ENCODE results near the gene IQGAP2. TPM values are rescaled to one million over a fixed set of nuclear protein-coding genes. Genes with fewer than 3 reads are reported as not detected.

The IQGAP2 gene
- total RNA-seq, 1 experiment from 2014 or later: not detected

DNA sequence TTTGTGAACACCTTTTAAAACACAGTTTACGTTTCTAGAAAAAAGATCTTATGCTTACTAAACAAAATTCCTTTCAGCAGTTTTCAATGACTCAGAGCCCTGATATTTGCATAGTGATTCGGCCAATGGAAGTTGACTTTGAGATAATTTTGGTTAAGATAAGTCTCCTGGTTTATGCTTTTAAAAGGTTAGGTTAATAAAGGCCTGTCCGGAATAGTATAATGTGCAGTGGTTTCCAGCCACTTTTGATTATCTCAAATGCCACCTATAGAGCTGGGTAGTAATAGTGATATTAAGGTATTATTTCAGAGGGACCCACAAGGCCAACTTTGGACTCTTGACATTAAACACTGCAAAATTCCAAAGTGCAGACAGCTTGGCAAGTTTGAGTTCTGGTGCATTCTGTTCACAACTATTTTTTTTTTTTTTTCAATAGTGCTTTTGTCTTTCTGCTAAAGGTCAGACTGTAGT lies 134.0 kb downstream of the IQGAP2 start:
- intact Hi-C loops (cut with micrococcal nuclease): no loop called here
- no TSS peak for BruUV-seq (replicated peaks)
- no peaks in the 10 kb centered on the region for H3F3A ChIP-seq (ENCODE audit: low read length, unreplicated experiment)

DNA sequence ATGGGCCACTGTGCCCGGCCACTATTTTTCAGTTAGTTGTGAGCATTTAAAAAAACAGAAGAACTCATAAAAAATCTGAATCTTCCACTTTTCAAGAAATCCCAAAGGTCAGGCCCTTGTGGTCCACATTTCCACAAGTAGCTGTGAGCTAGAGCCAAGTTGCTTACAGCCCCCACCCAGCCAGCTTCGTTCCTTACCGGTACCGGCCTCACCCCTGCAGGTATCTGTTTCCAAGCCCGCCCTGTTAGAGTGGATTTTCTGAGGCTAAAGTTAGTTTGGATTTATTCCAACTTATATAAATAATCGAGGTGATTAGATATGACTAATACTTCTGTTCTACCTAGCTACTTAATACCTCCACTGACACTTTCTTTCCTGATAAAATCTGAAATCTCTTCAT lies 139.2 kb downstream of the IQGAP2 start:
- no peaks in the 10 kb centered on the region for H3F3A ChIP-seq (ENCODE audit: low read length, unreplicated experiment)
- CTCF ChIA-PET: no interaction called here
- no peaks in the 10 kb centered on the region for H3K9me3 ChIP-seq (ENCODE audit: low read length)
- DNase-seq: no peak
- intact Hi-C loops (cut with micrococcal nuclease): no loop called here
- H3K9ac ChIP-seq (ENCODE audit: low read length): no peak overlapping the region
- no peaks in the 10 kb centered on the region for H3K9me2 ChIP-seq (replicated peaks; ENCODE audit: low read length)
- no peak overlapping the region for H3K4me3 ChIP-seq (ENCODE audit: low read length)
- H3K79me2 ChIP-seq (ENCODE audit: low read length): no peaks in the 10 kb centered on the region
- no TSS peak for BruUV-seq (replicated peaks)
- no peak overlapping the region for H3K4me2 ChIP-seq (ENCODE audit: low read length)
- H3K27ac ChIP-seq (ENCODE audit: low read length): no peak overlapping the region
- no peak overlapping the region for H2AFZ ChIP-seq (ENCODE audit: low read length)
- TF ChIP-seq EZH2 (IDR thresholded peaks at IDR 0.05; ENCODE audit: low read length, unreplicated experiment) (no peak), EZH2phosphoT487 (IDR thresholded peaks at IDR 0.05; ENCODE audit: borderline replicate concordance, low read length) (no peak)
- TF ChIP-seq, protein P1, sequence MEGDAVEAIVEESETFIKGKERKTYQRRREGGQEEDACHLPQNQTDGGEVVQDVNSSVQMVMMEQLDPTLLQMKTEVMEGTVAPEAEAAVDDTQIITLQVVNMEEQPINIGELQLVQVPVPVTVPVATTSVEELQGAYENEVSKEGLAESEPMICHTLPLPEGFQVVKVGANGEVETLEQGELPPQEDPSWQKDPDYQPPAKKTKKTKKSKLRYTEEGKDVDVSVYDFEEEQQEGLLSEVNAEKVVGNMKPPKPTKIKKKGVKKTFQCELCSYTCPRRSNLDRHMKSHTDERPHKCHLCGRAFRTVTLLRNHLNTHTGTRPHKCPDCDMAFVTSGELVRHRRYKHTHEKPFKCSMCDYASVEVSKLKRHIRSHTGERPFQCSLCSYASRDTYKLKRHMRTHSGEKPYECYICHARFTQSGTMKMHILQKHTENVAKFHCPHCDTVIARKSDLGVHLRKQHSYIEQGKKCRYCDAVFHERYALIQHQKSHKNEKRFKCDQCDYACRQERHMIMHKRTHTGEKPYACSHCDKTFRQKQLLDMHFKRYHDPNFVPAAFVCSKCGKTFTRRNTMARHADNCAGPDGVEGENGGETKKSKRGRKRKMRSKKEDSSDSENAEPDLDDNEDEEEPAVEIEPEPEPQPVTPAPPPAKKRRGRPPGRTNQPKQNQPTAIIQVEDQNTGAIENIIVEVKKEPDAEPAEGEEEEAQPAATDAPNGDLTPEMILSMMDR (conservative IDR thresholded peaks at IDR 0.05; ENCODE audit: low read depth, low read length): no peak
- peaks cover 35% of the 10 kb centered on the region for H3K27me3 ChIP-seq (ENCODE audit: low read length)
- H4K20me1 ChIP-seq (ENCODE audit: low read length): no peaks in the 10 kb centered on the region
- POLR2A ChIA-PET (ENCODE audit: unreplicated experiment): no interaction called here
- ATAC-seq: no peak
- H3K36me3 ChIP-seq (ENCODE audit: low read depth, low read length): no peaks in the 10 kb centered on the region
- no peaks in the 10 kb centered on the region for H3K4me1 ChIP-seq (ENCODE audit: insufficient read depth, low read length)

More for the DNA sequence above, 134.0 kb downstream of the IQGAP2 start:
- ChIA-PET POLR2A (ENCODE audit: unreplicated experiment) (no interaction called here), CTCF (no interaction called here)
- TF ChIP-seq, protein P1 (conservative IDR thresholded peaks at IDR 0.05; ENCODE audit: low read depth, low read length): no peak
- TF ChIP-seq EZH2 (IDR thresholded peaks at IDR 0.05; ENCODE audit: low read length, unreplicated experiment): no peak
- Histone ChIP-seq H3K4me3 (ENCODE audit: low read length) (no peak overlapping the region), H3K79me2 (ENCODE audit: low read length) (no peaks in the 10 kb centered on the region), H2AFZ (ENCODE audit: low read length) (no peak overlapping the region), H3K27me3 (ENCODE audit: low read length) (0 out of 2 replicates have a peak, but pooled peaks cover 12% of the 10 kb centered on the region), H3K27ac (ENCODE audit: low read length) (no peak overlapping the region), H3K9me2 (replicated peaks; ENCODE audit: low read length) (no peaks in the 10 kb centered on the region), H3K4me1 (ENCODE audit: insufficient read depth, low read length) (no peaks in the 10 kb centered on the region), H4K20me1 (ENCODE audit: low read length) (no peaks in the 10 kb centered on the region), H3K9ac (ENCODE audit: low read length) (no peak overlapping the region), H3K36me3 (ENCODE audit: low read depth, low read length) (no peaks in the 10 kb centered on the region), H3K4me2 (ENCODE audit: low read length) (no peak overlapping the region), H3K9me3 (ENCODE audit: low read length) (no peaks in the 10 kb centered on the region)
- ATAC-seq (no peak), DNase-seq (peak; percentile 24)

DNA sequence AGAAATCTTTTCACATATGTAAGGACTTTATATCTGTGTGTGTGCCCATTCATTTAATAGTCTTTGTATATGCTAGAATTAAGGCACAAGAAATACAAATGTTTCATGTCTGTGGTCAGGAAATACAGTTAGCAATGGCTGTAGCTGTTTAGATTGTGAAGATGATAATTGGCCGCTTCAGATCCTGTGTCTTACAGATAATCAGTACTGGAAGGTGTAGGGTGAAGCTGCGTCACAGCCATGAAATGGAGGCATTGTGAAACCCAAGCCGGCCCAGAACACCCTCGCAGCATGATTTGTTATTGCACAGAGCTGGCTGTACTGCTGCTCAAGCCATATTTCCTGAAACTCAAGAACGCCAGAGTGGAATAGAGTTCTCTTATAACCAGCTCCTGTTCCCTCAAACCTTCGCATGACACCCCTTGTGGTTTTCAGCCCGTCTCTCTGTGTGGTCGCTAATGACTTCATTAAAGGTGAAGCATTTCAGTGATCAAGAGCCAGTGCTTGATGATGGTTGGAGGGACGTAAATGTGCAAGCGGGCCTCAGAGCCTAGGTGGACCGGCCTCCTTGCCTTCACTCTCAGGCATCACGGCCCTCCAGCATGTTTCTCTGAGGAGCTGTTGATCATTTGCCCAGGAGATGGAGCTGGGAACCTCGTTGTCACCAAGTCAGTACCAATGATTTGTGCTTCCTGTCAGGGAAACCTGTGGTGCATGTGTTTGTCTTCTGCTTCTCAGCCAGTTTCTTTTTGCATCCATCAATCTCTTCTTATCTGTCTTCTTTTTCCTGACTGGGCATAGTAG lies 140.0 kb downstream of the IQGAP2 start:
- intact Hi-C loops (cut with micrococcal nuclease): no loop called here
- Histone ChIP-seq H3K9me3 (ENCODE audit: low read length) (no peaks in the 10 kb centered on the region), H3K27me3 (ENCODE audit: low read length) (peaks cover 44% of the 10 kb centered on the region), H3K9ac (ENCODE audit: low read length) (no peak overlapping the region), H3K4me2 (ENCODE audit: low read length) (no peak overlapping the region), H3K79me2 (ENCODE audit: low read length) (no peaks in the 10 kb centered on the region), H3K27ac (ENCODE audit: low read length) (no peak overlapping the region), H3K4me3 (ENCODE audit: low read length) (no peak overlapping the region), H3F3A (ENCODE audit: low read length, unreplicated experiment) (no peaks in the 10 kb centered on the region), H3K9me2 (replicated peaks; ENCODE audit: low read length) (no peaks in the 10 kb centered on the region), H2AFZ (ENCODE audit: low read length) (no peak overlapping the region), H3K4me1 (ENCODE audit: insufficient read depth, low read length) (no peaks in the 10 kb centered on the region), H3K36me3 (ENCODE audit: low read depth, low read length) (no peaks in the 10 kb centered on the region), H4K20me1 (ENCODE audit: low read length) (no peaks in the 10 kb centered on the region)
- POLR2A ChIA-PET (ENCODE audit: unreplicated experiment): no interaction called here
- ATAC-seq (no peak), DNase-seq (no peak)
- BruUV-seq (replicated peaks): no TSS peak
- CTCF ChIA-PET: no interaction called here
- TF ChIP-seq EZH2 (IDR thresholded peaks at IDR 0.05; ENCODE audit: low read length, unreplicated experiment): no peak
- TF ChIP-seq, protein P1 (conservative IDR thresholded peaks at IDR 0.05; ENCODE audit: low read depth, low read length): no peak
- no peak for TF ChIP-seq EZH2phosphoT487 (IDR thresholded peaks at IDR 0.05; ENCODE audit: borderline replicate concordance, low read length)

Measured in PC-3 (cell line).